Suprapubic skin (tissue), 4 donors: ENCODE data around the gene TVP23C. TPM values are rescaled to one million over a fixed set of nuclear protein-coding genes. Genes with fewer than 3 reads are reported as not detected.

Experiments
- DNase-seq, 2 donors: peaks; one replicate each; pipeline ENCODE4 v3.0.0-alpha.2; 2019; ENCODE audit warnings: low spot score in 2 of 2
- H3K27ac ChIP-seq: fragments of 200-600 bp; sonication (generic); one replicate; pipeline ENCODE4 v1.5.1; 2019
- H3K27me3 ChIP-seq: fragments of 200-600 bp; sonication (generic); one replicate; pipeline ENCODE4 v1.5.1; 2019
- H3K36me3 ChIP-seq: fragments of 200-600 bp; sonication (generic); one replicate; pipeline ENCODE4 v1.5.1; 2019
- H3K4me1 ChIP-seq: fragments of 200-600 bp; sonication (generic); one replicate; pipeline ENCODE4 v1.5.1; 2019
- H3K4me3 ChIP-seq: fragments of 200-600 bp; sonication (generic); one replicate; pipeline ENCODE4 v1.5.1; 2019; ENCODE audit warnings: mild to moderate bottlenecking
- H3K9me3 ChIP-seq: fragments of 200-600 bp; sonication (generic); one replicate; pipeline ENCODE4 v1.5.1; 2019
- EP300 ChIP-seq: sonication (generic); formaldehyde crosslinking; IDR thresholded peaks from one replicate; pipeline ENCODE4 v1.6.1; 2017; ENCODE audit warnings: antibody characterized with exemption
- POLR2A ChIP-seq, 2 donors: fragments of 450-650 bp; IDR thresholded peaks; one replicate each; pipeline ENCODE4 v1.6.1; 2017; ENCODE audit warnings: antibody characterized with exemption in 2 of 2, mild to moderate bottlenecking in 2 of 2, moderate library complexity in 2 of 2
- POLR2AphosphoS5 ChIP-seq, 3 donors: sonication (generic); formaldehyde crosslinking; IDR thresholded peaks; one replicate each; pipeline ENCODE4 v1.6.1; 2017; ENCODE audit warnings: antibody characterized with exemption in 3 of 3
- WGBS: methylation state at CpG from one replicate; pipeline ENCODE4 v1.1.5; 2018; 5-methylcytosine and 5-hydroxymethylcytosine counted together
- total RNA-seq, 4 donors: library from RNA; depleted of rRNA; stranded (reverse); fragments of >200 nt; gene quantifications; one replicate each; pipeline ENCODE4 v1.1.0, GENCODE V29; 2016
- TF ChIP-seq, protein P1 (sequence below), 2 donors: fragments of 200-600 bp in 1 of 2; fragments of 450-650 bp in 1 of 2; sonication (generic) in 1 of 2; IDR thresholded peaks; one replicate each; pipeline ENCODE4 v1.5.1; 2016 to 2019; ENCODE audit warnings: antibody characterized with exemption in 2 of 2, mild to moderate bottlenecking in 1 of 2, moderate library complexity in 1 of 2

Gene TVP23C
- total RNA-seq, 4 donors from 2014 or later = 11.4 to 50.5 (median 20.9) TPM

DNA sequence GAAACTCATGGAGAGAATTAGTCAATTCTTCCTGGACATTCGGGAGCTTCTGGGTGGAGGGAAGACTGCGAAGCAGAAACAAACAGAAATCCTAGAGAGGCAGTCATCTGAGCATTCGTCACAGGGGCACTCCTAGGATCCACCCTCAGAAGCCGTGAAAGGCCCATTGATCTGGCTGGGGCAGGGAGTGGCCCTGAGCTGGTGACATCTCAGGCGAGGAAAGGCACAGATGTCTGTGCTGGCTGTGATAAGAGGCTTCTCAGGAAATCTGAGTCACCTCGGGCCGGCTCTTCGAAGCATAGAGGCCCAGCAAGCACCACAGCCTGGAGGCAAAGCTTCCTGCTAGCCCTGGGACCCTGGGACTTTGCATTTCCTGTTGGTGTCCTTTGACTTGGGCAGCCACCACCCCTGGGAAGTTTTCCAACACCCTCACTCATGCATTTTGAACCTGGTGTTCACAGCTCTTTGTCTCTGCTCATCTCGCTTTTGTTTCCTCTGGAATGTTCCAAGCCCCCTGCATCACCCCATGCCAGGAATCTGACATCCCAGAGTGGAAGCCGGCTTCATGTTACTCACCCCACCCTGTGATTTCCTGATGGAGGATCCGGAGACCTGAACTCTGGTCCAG lies 72.5 kb downstream of the TVP23C start:
- 50% methylated on average over 11 of the region's 11 CpGs for WGBS

DNA sequence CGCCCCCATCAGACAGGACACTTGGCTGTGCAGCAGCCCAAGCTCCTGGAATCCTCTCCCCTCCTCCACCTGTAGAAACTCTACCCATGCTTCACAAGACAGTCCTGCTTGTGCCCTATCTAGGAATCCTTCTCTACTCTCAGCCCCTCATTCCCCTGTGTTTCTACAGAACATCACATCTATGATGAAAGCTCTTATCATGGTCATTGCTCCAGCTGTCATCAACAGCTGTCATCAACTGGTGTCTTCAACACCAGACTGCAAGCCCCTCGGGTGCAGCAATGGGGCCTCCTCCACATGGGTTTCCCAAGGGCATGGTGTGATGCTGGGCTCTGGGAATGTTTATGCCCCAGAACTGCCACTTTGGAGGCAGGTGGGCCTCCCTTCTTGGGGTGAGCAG lies 74.7 kb downstream of the TVP23C start:
- no peaks in the 10 kb centered on the region for H3K27me3 ChIP-seq
- H3K9me3 ChIP-seq = no peaks in the 10 kb centered on the region
- H3K27ac ChIP-seq = no peak overlapping the region
- no peaks in the 10 kb centered on the region for H3K36me3 ChIP-seq
- DNase-seq = no peak
- H3K4me1 ChIP-seq = peaks cover 7% of the 10 kb centered on the region
- TF ChIP-seq POLR2AphosphoS5 (IDR thresholded peaks at IDR 0.05) (no peak), EP300 (no peak), POLR2A (IDR thresholded peaks at IDR 0.05) (no peak)
- TF ChIP-seq, protein P1, sequence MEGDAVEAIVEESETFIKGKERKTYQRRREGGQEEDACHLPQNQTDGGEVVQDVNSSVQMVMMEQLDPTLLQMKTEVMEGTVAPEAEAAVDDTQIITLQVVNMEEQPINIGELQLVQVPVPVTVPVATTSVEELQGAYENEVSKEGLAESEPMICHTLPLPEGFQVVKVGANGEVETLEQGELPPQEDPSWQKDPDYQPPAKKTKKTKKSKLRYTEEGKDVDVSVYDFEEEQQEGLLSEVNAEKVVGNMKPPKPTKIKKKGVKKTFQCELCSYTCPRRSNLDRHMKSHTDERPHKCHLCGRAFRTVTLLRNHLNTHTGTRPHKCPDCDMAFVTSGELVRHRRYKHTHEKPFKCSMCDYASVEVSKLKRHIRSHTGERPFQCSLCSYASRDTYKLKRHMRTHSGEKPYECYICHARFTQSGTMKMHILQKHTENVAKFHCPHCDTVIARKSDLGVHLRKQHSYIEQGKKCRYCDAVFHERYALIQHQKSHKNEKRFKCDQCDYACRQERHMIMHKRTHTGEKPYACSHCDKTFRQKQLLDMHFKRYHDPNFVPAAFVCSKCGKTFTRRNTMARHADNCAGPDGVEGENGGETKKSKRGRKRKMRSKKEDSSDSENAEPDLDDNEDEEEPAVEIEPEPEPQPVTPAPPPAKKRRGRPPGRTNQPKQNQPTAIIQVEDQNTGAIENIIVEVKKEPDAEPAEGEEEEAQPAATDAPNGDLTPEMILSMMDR (IDR thresholded peaks at IDR 0.05) = no peak
- no peak overlapping the region for H3K4me3 ChIP-seq
- 91% methylated on average over 2 of the region's 2 CpGs for WGBS

More for the DNA sequence above, 72.5 kb downstream of the TVP23C start:
- Histone ChIP-seq H3K4me1 (peaks cover 7% of the 10 kb centered on the region), H3K9me3 (no peaks in the 10 kb centered on the region), H3K27ac (peak overlapping the region; percentile 80), H3K27me3 (no peaks in the 10 kb centered on the region), H3K36me3 (no peaks in the 10 kb centered on the region), H3K4me3 (no peak overlapping the region)
- TF ChIP-seq POLR2AphosphoS5 (IDR thresholded peaks at IDR 0.05) (peak in 2 of 3 donors; percentile 38 to 65), EP300 (no peak), POLR2A (IDR thresholded peaks at IDR 0.05) (no peak)
- TF ChIP-seq, protein P1 (IDR thresholded peaks at IDR 0.05) = no peak
- DNase-seq = peak; percentile 87 to 92

DNA sequence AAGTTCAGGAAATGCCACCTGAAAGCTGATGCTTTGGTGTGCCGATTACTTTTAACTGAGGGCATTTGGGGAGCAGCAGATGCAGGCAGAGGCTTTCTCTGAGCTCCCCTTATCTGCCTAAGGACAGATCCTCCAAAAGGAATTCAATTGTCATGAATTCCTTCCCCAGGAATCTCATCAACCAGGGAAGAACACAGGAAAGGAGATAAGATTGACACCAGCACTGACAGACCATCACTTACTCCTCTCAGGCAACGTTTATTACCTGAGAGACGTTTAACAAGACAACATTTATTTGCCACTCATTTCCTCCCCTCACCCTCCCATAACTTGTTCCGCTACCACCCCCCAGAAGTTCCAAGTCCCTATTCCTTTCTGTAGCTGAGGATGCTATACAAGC lies 78.2 kb downstream of the TVP23C start:
- whole genome bisulfite sequencing = 66% methylated on average over 4 of the region's 4 CpGs
- Histone ChIP-seq H3K4me3 (no peak overlapping the region), H3K4me1 (peaks cover 15% of the 10 kb centered on the region), H3K9me3 (no peaks in the 10 kb centered on the region), H3K27ac (no peak overlapping the region), H3K36me3 (no peaks in the 10 kb centered on the region), H3K27me3 (no peaks in the 10 kb centered on the region)
- no peak for TF ChIP-seq EP300
- no peak for DNase-seq

DNA sequence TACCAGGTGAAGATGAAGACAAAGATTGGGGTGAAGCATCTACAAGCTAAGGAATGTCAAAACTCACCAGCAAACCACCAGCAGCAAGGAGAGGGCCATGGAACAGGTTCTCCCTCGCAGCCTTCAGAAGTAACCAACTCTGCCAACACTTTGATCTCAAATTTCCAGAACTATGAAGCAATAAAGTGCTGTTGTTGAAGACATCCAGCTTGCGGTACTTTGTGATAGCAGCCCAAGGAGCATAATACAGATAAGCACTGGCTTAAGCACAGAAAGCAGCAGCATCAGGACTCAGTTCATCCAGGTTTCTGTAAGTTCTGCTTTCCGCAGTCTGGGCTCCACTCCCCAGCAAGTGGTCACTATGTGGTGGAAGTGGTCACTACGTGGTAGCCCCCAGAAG lies 79.9 kb downstream of the TVP23C start:
- Histone ChIP-seq H3K4me1 (peaks cover 28% of the 10 kb centered on the region), H3K36me3 (no peaks in the 10 kb centered on the region), H3K9me3 (no peaks in the 10 kb centered on the region), H3K27ac (no peak overlapping the region), H3K27me3 (no peaks in the 10 kb centered on the region), H3K4me3 (no peak overlapping the region)
- DNase-seq = no peak
- WGBS = 47% methylated on average over 4 of the region's 4 CpGs
- TF ChIP-seq POLR2AphosphoS5 (IDR thresholded peaks at IDR 0.05) = no peak
- TF ChIP-seq, protein P1 (IDR thresholded peaks at IDR 0.05) = no peak
- TF ChIP-seq POLR2A (IDR thresholded peaks at IDR 0.05) = no peak
- TF ChIP-seq EP300 = no peak

DNA sequence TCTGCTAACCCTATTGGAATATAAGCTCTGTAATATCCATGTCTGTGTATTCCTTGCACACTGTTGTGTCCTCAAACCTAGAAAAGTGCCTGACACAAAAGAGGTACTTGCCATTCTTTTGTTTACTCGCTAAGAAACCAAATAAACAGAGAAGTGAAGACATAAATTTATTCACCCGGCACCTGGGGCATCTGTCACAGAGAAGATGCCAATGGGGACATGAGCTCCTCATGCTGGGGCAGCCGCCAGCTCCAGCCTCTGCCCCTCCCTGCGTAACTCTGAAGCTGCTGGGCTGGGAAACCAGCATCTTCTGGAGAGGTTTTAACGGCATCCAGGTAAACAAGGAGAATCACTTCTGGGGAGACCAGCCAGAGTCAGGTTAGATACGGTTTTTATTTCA lies 80.8 kb downstream of the TVP23C start:
- TF ChIP-seq POLR2AphosphoS5 (IDR thresholded peaks at IDR 0.05) (no peak), POLR2A (IDR thresholded peaks at IDR 0.05) (no peak), EP300 (no peak)
- TF ChIP-seq, protein P1 (IDR thresholded peaks at IDR 0.05) = no peak
- WGBS = 48% methylated on average over 6 of the region's 6 CpGs
- peaks cover 28% of the 10 kb centered on the region for H3K4me1 ChIP-seq
- peak in 1 of 2 donors; percentile 31 for DNase-seq
- H3K4me3 ChIP-seq = no peak overlapping the region
- H3K27me3 ChIP-seq = no peaks in the 10 kb centered on the region
- H3K27ac ChIP-seq = no peak overlapping the region
- H3K36me3 ChIP-seq = no peaks in the 10 kb centered on the region
- H3K9me3 ChIP-seq = no peaks in the 10 kb centered on the region

DNA sequence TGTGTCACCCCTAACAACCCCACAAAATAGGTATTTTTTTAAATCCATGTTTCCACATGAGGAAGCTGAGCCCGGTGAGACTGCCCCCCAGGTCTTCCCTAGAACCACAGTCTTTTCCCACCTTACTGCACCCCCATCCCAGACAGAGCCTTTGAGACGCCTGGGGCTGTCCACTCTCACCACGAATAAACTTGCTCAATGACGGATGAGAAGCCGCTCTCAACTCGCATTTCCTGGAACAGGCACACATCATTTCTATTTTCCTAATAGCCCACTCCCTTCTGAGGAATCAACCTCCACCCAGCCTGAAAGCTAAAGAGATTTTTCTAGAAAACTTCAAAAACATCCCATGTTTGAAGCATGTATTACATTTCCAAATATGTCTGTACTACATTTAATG lies 81.8 kb downstream of the TVP23C start:
- TF ChIP-seq EP300 = no peak
- TF ChIP-seq POLR2AphosphoS5 (IDR thresholded peaks at IDR 0.05) = no peak
- TF ChIP-seq, protein P1 (IDR thresholded peaks at IDR 0.05) = no peak
- TF ChIP-seq POLR2A (IDR thresholded peaks at IDR 0.05) = no peak
- no peak for DNase-seq
- WGBS = 52% methylated on average over 6 of the region's 6 CpGs
- Histone ChIP-seq H3K4me3 (no peak overlapping the region), H3K9me3 (no peaks in the 10 kb centered on the region), H3K4me1 (peaks cover 31% of the 10 kb centered on the region), H3K27me3 (no peaks in the 10 kb centered on the region), H3K36me3 (no peaks in the 10 kb centered on the region), H3K27ac (no peak overlapping the region)
